HFFc6 (cell line): ENCODE results near the gene EI24. TPM values are rescaled to one million over a fixed set of nuclear protein-coding genes. Genes with fewer than 3 reads are reported as not detected.

Experiments
- DNase-seq: peaks from one replicate; pipeline ENCODE4 v3.0.0-alpha.2; 2018
- H3K27ac Mint-ChIP-seq: 2 replicates; pipeline ENCODE4 v1.8.0; 2020; ENCODE audit warnings: mild to moderate bottlenecking, mixed read lengths
- H3K27me3 Mint-ChIP-seq: 2 replicates; pipeline ENCODE4 v1.8.0; 2021; ENCODE audit warnings: mild to moderate bottlenecking, moderate library complexity, mixed read lengths; ENCODE audit not compliant: insufficient read depth
- H3K36me3 Mint-ChIP-seq: 2 replicates; pipeline ENCODE4 v1.8.0; 2021; ENCODE audit warnings: low read depth, mixed read lengths
- H3K4me1 Mint-ChIP-seq: 2 replicates; pipeline ENCODE4 v1.8.0; 2020; ENCODE audit warnings: low read depth, mixed read lengths
- H3K4me3 Mint-ChIP-seq: 2 replicates; pipeline ENCODE4 v1.8.0; 2020; ENCODE audit warnings: mild to moderate bottlenecking, moderate library complexity, mixed read lengths
- H3K9me3 Mint-ChIP-seq: 2 replicates; pipeline ENCODE4 v1.8.0; 2020; ENCODE audit warnings: mild to moderate bottlenecking, mixed read lengths
- total RNA-seq, 6 experiments: library from RNA; stranded (reverse); fragmentation: NEBNext Ultra II Directional; extraction: Animal tissue kit (Norgen Biotek cat#: 25700); gene quantifications; 2 replicates in 1 of 6; 3 replicates in 5 of 6; pipeline ENCODE4 v1.2.3, GENCODE V29; 2021
- TF ChIP-seq, protein P1 (sequence below): fragments of 200-600 bp; sonication (generic); IDR thresholded peaks from 2 replicates; pipeline ENCODE4 v1.5.0; 2021; ENCODE audit warnings: antibody characterized with exemption, mild to moderate bottlenecking

Gene EI24
- total RNA-seq, 6 experiments from 2014 or later, result 73.8 to 92.1 (median 86.0) TPM

DNA sequence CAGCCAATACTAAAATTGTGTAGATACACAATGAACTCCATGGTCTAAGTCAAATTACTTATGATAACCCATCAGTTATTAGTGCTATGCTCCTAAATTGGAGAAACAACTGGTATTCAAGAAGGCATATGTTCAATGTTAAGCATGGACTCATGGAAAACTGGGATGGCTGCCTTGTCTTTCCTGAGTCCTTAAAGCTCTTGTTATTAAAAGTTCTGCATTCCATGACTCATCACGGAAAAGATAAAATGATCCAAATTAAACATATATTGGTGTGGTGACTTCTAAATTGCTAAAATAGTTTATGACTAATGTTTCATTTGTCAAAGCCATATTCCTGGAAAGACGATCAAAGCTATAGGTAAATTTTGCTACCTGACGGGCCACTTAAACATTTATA is 9.4 kb upstream of the EI24 start:
- DNase-seq, result no peak
- Mint-ChIP-seq H3K9me3 (no peaks in the 10 kb centered on the region), H3K27ac (no peak overlapping the region), H3K4me3 (no peak overlapping the region), H3K4me1 (peaks cover 4% of the 10 kb centered on the region; the same call in 1 of the 2 replicates), H3K36me3 (no peaks in the 10 kb centered on the region), H3K27me3 (peaks cover 10% of the 10 kb centered on the region)
- TF ChIP-seq, protein P1, sequence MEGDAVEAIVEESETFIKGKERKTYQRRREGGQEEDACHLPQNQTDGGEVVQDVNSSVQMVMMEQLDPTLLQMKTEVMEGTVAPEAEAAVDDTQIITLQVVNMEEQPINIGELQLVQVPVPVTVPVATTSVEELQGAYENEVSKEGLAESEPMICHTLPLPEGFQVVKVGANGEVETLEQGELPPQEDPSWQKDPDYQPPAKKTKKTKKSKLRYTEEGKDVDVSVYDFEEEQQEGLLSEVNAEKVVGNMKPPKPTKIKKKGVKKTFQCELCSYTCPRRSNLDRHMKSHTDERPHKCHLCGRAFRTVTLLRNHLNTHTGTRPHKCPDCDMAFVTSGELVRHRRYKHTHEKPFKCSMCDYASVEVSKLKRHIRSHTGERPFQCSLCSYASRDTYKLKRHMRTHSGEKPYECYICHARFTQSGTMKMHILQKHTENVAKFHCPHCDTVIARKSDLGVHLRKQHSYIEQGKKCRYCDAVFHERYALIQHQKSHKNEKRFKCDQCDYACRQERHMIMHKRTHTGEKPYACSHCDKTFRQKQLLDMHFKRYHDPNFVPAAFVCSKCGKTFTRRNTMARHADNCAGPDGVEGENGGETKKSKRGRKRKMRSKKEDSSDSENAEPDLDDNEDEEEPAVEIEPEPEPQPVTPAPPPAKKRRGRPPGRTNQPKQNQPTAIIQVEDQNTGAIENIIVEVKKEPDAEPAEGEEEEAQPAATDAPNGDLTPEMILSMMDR, result no peak

- no peak for DNase-seq
- H3K36me3 Mint-ChIP-seq, result no peaks in the 10 kb centered on the region
- no peak overlapping the region for H3K27ac Mint-ChIP-seq
- no peaks in the 10 kb centered on the region for H3K9me3 Mint-ChIP-seq
- TF ChIP-seq, protein P1, result no peak
- no peak overlapping the region for H3K4me3 Mint-ChIP-seq
- H3K27me3 Mint-ChIP-seq, result peaks cover 8% of the 10 kb centered on the region; the same call in 1 of the 2 replicates
- peaks cover 4% of the 10 kb centered on the region; the same call in 1 of the 2 replicates for H3K4me1 Mint-ChIP-seq
These were observed 7.4 kb upstream of the EI24 start for GRCh38 chr11:125561924-125562323.

- Mint-ChIP-seq H3K4me1 (peaks cover 4% of the 10 kb centered on the region; the same call in 1 of the 2 replicates), H3K27ac (no peak overlapping the region), H3K9me3 (no peaks in the 10 kb centered on the region), H3K27me3 (peaks cover 8% of the 10 kb centered on the region; the same call in 1 of the 2 replicates), H3K36me3 (no peaks in the 10 kb centered on the region), H3K4me3 (no peak overlapping the region)
- DNase-seq, result no peak
- TF ChIP-seq, protein P1, result no peak
These were observed 6.8 kb upstream of the EI24 start for GRCh38 chr11:125562430-125562829.

- Mint-ChIP-seq H3K4me3 (no peak overlapping the region), H3K9me3 (no peaks in the 10 kb centered on the region), H3K27me3 (peaks cover 10% of the 10 kb centered on the region), H3K36me3 (no peaks in the 10 kb centered on the region), H3K4me1 (peaks cover 4% of the 10 kb centered on the region; the same call in 1 of the 2 replicates), H3K27ac (no peak overlapping the region)
- TF ChIP-seq, protein P1, result no peak
- no peak for DNase-seq
These were observed 4.9 kb upstream of the EI24 start for GRCh38 chr11:125564357-125564756.

DNA sequence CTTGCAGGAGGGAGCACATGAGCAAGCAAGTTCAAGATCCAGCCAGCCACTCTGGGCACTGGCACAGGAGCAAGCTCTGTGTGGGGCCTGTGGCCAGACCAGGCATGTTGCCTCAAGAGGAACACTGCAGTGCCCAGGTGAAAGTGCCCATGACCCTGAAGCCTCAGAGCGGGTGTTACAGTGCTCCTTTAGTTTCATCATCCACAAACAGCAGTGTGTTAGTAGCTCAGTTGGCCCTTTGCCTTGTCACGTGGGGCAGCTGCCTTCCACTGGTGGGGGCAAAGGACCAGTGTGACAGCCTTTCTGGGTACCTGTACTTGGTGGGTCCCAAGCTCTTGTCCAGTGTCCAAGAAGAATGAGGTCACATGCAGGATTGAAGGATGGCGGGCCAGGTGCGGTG is 3.0 kb upstream of the EI24 start:
- Mint-ChIP-seq H3K27ac (no peak overlapping the region), H3K4me1 (peaks cover 14% of the 10 kb centered on the region), H3K36me3 (no peaks in the 10 kb centered on the region), H3K9me3 (no peaks in the 10 kb centered on the region), H3K4me3 (no peak overlapping the region), H3K27me3 (peaks cover 6% of the 10 kb centered on the region)
- TF ChIP-seq, protein P1, result no peak
- DNase-seq, result no peak
